Keratinocyte (primary cell): ENCODE data around the gene MOGAT2. TPM values are rescaled to one million over a fixed set of nuclear protein-coding genes. Genes with fewer than 3 reads are reported as not detected.

ENCODE experiments used
- DNase-seq: peaks from one replicate; pipeline ENCODE4 v3.0.0-alpha.2; 2011; ENCODE audit warnings: low read depth, missing footprints, low spot score
- FAIRE-seq: peaks from 2 replicates; lab custom pipeline; 2011; peaks lifted over from hg19 to GRCh38; lab: Jason Lieb, UNC
- H2AFZ ChIP-seq: 2 replicates; pipeline ENCODE4 v1.6.0; 2012; ENCODE audit warnings: low read length, control low read depth, inconsistent platforms; ENCODE audit not compliant: control insufficient read depth
- H3K27ac ChIP-seq: 2 replicates; pipeline ENCODE4 v1.5.1; 2011; ENCODE audit warnings: low read length; ENCODE audit not compliant: control insufficient read depth, insufficient read depth
- H3K27me3 ChIP-seq: 3 replicates; pipeline ENCODE4 v1.6.0; 2011; ENCODE audit warnings: low read length; ENCODE audit not compliant: control insufficient read depth, insufficient read depth; ENCODE audit errors: extremely low read depth
- H3K36me3 ChIP-seq, 2 experiments: 2 replicates in 1 of 2; 3 replicates in 1 of 2; pipeline ENCODE4 v1.5.1; 2011; ENCODE audit warnings: low read length in 2 of 2, mild to moderate bottlenecking in 1 of 2; ENCODE audit not compliant: control insufficient read depth in 2 of 2, insufficient read depth in 2 of 2; ENCODE audit errors: extremely low read depth in 1 of 2
- H3K4me1 ChIP-seq: 3 replicates; pipeline ENCODE4 v1.5.1; 2011; ENCODE audit warnings: low read length; ENCODE audit not compliant: control insufficient read depth, insufficient read depth; ENCODE audit errors: extremely low read depth
- H3K4me2 ChIP-seq: 3 replicates; pipeline ENCODE4 v1.6.0; 2011; ENCODE audit warnings: low read depth, low read length; ENCODE audit not compliant: control insufficient read depth, insufficient read depth; ENCODE audit errors: extremely low read depth
- H3K4me3 ChIP-seq, 3 experiments: fragments of 200-600 bp in 1 of 3; sonication (generic) in 1 of 3; 2 replicates in 2 of 3; 3 replicates in 1 of 3; pipeline ENCODE4 v1.5.1; 2011 to 2016; ENCODE audit warnings: low read length in 3 of 3, mild to moderate bottlenecking in 3 of 3, control low read depth in 2 of 3, inconsistent platforms in 1 of 3, low read depth in 1 of 3, mixed read lengths in 1 of 3, mixed run types in 1 of 3, moderate library complexity in 1 of 3; ENCODE audit not compliant: control insufficient read depth in 2 of 3, insufficient read depth in 2 of 3; ENCODE audit errors: extremely low read depth in 1 of 3
- H3K79me2 ChIP-seq: 2 replicates; pipeline ENCODE4 v1.6.0; 2012; ENCODE audit warnings: low read length; ENCODE audit not compliant: control insufficient read depth, insufficient read depth
- H3K9ac ChIP-seq: 3 replicates; pipeline ENCODE4 v1.6.0; 2011; ENCODE audit warnings: low read length; ENCODE audit not compliant: control insufficient read depth, insufficient read depth; ENCODE audit errors: extremely low read depth
- H3K9me1 ChIP-seq: 3 replicates; pipeline ENCODE4 v1.6.0; 2011; ENCODE audit warnings: low read length; ENCODE audit not compliant: control insufficient read depth, insufficient read depth; ENCODE audit errors: extremely low read depth
- H3K9me3 ChIP-seq: 2 replicates; pipeline ENCODE4 v1.5.1; 2012; ENCODE audit warnings: low read depth, low read length; ENCODE audit not compliant: control insufficient read depth
- H4K20me1 ChIP-seq: 3 replicates; pipeline ENCODE4 v1.6.0; 2011; ENCODE audit warnings: low read length; ENCODE audit not compliant: control insufficient read depth, insufficient read depth; ENCODE audit errors: extremely low read depth
- EZH2 ChIP-seq: IDR thresholded peaks from one replicate; pipeline ENCODE4 v1.6.1; 2012; ENCODE audit warnings: inconsistent platforms, mild to moderate bottlenecking, low read length, moderate library complexity
- dilution Hi-C: fragments of 300-500 bp; cut with MboI; formaldehyde crosslinking; loops from one replicate; pipeline ENCODE4 v1.7.0; 2020; ENCODE audit warnings: low sequenced_read_pairs; ENCODE audit not compliant: extremely low pct_ligation_motif_present
- polyA plus RNA-seq, 5 experiments: library from polyadenylated mRNA; depleted of rRNA in 3 of 5; stranded (reverse) in 3 of 5; stranded (forward) in 1 of 5; unstranded in 1 of 5; fragments of >200 nt; gene quantifications; 1 replicate in 1 of 5; 2 replicates in 3 of 5; 3 replicates in 1 of 5; pipeline versions ENCODE4 v1.2.1 to v1.2.3, GENCODE V29; 2011 to 2012; ENCODE audit warnings: missing spikeins in 2 of 5, low read depth in 1 of 5, low replicate concordance in 1 of 5
- TF ChIP-seq, protein P1 (sequence below), 3 experiments: IDR thresholded peaks in 1 of 3; conservative IDR thresholded peaks in 1 of 3; optimal IDR thresholded peaks in 1 of 3; 2 replicates in 2 of 3; 3 replicates in 1 of 3; pipeline versions ENCODE3 to v1.5.1; 2011; ENCODE audit warnings: low read length in 3 of 3, mild to moderate bottlenecking in 3 of 3, moderate library complexity in 2 of 3, control low read depth in 1 of 3, inconsistent platforms in 1 of 3; ENCODE audit not compliant: insufficient read depth in 2 of 3; ENCODE audit errors: extremely low read depth in 1 of 3

The MOGAT2 gene
- polyA plus RNA-seq, 1 donor (not counting 4 experiments of a cell fraction or from before 2014, with no cell fraction given): not detected

DNA sequence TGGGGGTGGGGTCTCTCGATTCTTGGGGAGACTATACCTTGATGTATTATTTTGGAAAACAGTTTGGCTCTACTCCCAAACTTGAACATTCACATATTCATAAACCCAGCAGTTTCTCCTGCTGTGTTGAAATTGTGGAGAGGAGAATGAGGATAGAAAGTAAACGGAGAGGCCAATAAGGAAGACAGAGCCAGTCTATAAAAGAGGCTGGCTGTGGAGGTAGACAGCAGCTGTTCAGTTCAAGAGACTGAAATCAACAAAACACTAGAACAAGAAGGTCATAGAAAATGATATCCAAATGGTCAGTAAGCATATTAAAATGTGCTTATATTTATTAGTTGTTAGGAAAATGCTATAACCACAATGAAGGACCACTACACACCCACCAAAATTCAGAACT is 1.9 kb upstream of the MOGAT2 start:
- Histone ChIP-seq H3K79me2 (no peaks in the 10 kb centered on the region), H3K36me3 (no peaks in the 10 kb centered on the region), H3K4me1 (no peaks in the 10 kb centered on the region), H3K9me1 (no peaks in the 10 kb centered on the region), H3K4me3 (no peak overlapping the region), H3K9ac (no peak overlapping the region), H2AFZ (no peak overlapping the region), H3K9me3 (no peaks in the 10 kb centered on the region), H4K20me1 (no peaks in the 10 kb centered on the region), H3K27ac (no peak overlapping the region), H3K27me3 (peaks cover 16% of the 10 kb centered on the region), H3K4me2 (no peak overlapping the region)
- TF ChIP-seq, protein P1, sequence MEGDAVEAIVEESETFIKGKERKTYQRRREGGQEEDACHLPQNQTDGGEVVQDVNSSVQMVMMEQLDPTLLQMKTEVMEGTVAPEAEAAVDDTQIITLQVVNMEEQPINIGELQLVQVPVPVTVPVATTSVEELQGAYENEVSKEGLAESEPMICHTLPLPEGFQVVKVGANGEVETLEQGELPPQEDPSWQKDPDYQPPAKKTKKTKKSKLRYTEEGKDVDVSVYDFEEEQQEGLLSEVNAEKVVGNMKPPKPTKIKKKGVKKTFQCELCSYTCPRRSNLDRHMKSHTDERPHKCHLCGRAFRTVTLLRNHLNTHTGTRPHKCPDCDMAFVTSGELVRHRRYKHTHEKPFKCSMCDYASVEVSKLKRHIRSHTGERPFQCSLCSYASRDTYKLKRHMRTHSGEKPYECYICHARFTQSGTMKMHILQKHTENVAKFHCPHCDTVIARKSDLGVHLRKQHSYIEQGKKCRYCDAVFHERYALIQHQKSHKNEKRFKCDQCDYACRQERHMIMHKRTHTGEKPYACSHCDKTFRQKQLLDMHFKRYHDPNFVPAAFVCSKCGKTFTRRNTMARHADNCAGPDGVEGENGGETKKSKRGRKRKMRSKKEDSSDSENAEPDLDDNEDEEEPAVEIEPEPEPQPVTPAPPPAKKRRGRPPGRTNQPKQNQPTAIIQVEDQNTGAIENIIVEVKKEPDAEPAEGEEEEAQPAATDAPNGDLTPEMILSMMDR (optimal IDR thresholded peaks at IDR 0.05 in 1 of 3, IDR thresholded peaks at IDR 0.05 in 1 of 3, conservative IDR thresholded peaks at IDR 0.05 in 1 of 3; ENCODE audit: extremely low read depth in 1 of 3, insufficient read depth in 2 of 3, low read length in 3 of 3): no peak
- no peak for TF ChIP-seq EZH2
- no peak for DNase-seq
- FAIRE-seq: no peak
- dilution Hi-C loops: no loop called here

GRCh38 chr11:75716659-75717058 is 979 bp upstream of the MOGAT2 start:
- peaks cover 15% of the 10 kb centered on the region for H3K27me3 ChIP-seq

More at GRCh38 chr11:75716659-75717058, 979 bp upstream of the MOGAT2 start:
- no peak overlapping the region for H3K9ac ChIP-seq
- DNase-seq (no peak), FAIRE-seq (no peak)
- no peaks in the 10 kb centered on the region for H3K9me1 ChIP-seq
- H2AFZ ChIP-seq: no peak overlapping the region
- H4K20me1 ChIP-seq: no peaks in the 10 kb centered on the region
- H3K4me3 ChIP-seq: no peak overlapping the region
- H3K36me3 ChIP-seq: no peaks in the 10 kb centered on the region
- H3K4me2 ChIP-seq: no peak overlapping the region
- H3K79me2 ChIP-seq: no peaks in the 10 kb centered on the region
- H3K4me1 ChIP-seq: no peaks in the 10 kb centered on the region
- no peaks in the 10 kb centered on the region for H3K9me3 ChIP-seq
- no peak overlapping the region for H3K27ac ChIP-seq
- TF ChIP-seq, protein P1 (optimal IDR thresholded peaks at IDR 0.05 in 1 of 3, IDR thresholded peaks at IDR 0.05 in 1 of 3, conservative IDR thresholded peaks at IDR 0.05 in 1 of 3; ENCODE audit: extremely low read depth in 1 of 3, insufficient read depth in 2 of 3, low read length in 3 of 3): no peak
- no peak for TF ChIP-seq EZH2
- dilution Hi-C loops: no loop called here
